AG04450 (cell line): ENCODE measurements around the gene SLC35A2. TPM values are rescaled to one million over a fixed set of nuclear protein-coding genes. Genes with fewer than 3 reads are reported as not detected.

Source experiments
- CTCF ChIA-PET: fragments of 300-600, 350-600 bp; formaldehyde crosslinking; extraction: SDS; loops from one replicate; lab custom pipeline; 2022; ENCODE audit warnings: antibody characterized with exemption, inconsistent platforms; lab: Charles Lee
- POLR2A ChIA-PET: fragments of 350-600 bp; formaldehyde crosslinking; extraction: SDS; loops from one replicate; lab custom pipeline; 2021; ENCODE audit warnings: antibody characterized with exemption, inconsistent platforms; lab: Yijun Ruan, JAX
- DNase-seq: peaks from one replicate; pipeline ENCODE4 v3.0.0-alpha.2; 2011; ENCODE audit warnings: low read depth, low spot score
- H3K27ac ChIP-seq: one replicate; pipeline ENCODE4 v1.5.1; 2012; ENCODE audit warnings: low read depth, low read length, control low read depth
- H3K27me3 ChIP-seq: one replicate; pipeline ENCODE4 v1.6.0; 2012; ENCODE audit warnings: low read length; ENCODE audit not compliant: control insufficient read depth, insufficient read depth
- H3K4me3 ChIP-seq: 2 replicates; pipeline ENCODE4 v1.5.1; 2011; ENCODE audit warnings: mild to moderate bottlenecking, low read depth, low read length, control low read depth
- H3K9me3 ChIP-seq: 2 replicates; pipeline ENCODE4 v1.5.1; 2012; ENCODE audit warnings: low read length; ENCODE audit not compliant: control insufficient read depth, insufficient read depth
- polyA plus RNA-seq: library from polyadenylated mRNA; depleted of rRNA; stranded (reverse); fragments of >200 nt; gene quantifications from 2 replicates; pipeline ENCODE4 v1.2.3, GENCODE V29; 2011
- TF ChIP-seq, protein P1 (sequence below): IDR thresholded peaks from 2 replicates; pipeline ENCODE4 v1.5.1; 2011; ENCODE audit warnings: low read depth, low read length, control low read depth, inconsistent platforms

SLC35A2 gene
- polyA plus RNA-seq, 1 experiment, result 39.2 TPM

DNA sequence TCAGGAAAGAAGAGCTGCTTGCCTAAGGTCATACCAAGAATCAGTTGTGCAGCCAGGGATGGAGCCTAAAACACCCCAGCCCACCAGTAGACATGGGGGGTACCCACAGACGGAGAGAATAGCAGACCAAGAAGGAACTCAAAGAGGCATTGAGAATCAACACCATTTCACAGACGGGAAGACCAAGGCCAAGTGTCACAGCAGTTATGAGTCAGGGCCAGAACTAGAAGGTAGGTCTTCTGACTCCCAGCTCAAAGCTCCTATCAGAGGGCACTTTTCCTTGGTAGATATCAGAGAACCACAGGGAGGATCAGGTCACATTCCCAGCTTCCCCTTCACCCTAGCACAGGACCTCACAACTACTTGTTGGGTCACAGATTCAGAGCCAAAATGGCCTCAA, 31.4 kb upstream of the SLC35A2 start:
- ChIA-PET POLR2A (no interaction called here), CTCF (no interaction called here)
- no peak for DNase-seq
- Histone ChIP-seq H3K9me3 (no peaks in the 10 kb centered on the region), H3K4me3 (no peak overlapping the region), H3K27me3 (no peaks in the 10 kb centered on the region), H3K27ac (no peak overlapping the region)
- TF ChIP-seq, protein P1, sequence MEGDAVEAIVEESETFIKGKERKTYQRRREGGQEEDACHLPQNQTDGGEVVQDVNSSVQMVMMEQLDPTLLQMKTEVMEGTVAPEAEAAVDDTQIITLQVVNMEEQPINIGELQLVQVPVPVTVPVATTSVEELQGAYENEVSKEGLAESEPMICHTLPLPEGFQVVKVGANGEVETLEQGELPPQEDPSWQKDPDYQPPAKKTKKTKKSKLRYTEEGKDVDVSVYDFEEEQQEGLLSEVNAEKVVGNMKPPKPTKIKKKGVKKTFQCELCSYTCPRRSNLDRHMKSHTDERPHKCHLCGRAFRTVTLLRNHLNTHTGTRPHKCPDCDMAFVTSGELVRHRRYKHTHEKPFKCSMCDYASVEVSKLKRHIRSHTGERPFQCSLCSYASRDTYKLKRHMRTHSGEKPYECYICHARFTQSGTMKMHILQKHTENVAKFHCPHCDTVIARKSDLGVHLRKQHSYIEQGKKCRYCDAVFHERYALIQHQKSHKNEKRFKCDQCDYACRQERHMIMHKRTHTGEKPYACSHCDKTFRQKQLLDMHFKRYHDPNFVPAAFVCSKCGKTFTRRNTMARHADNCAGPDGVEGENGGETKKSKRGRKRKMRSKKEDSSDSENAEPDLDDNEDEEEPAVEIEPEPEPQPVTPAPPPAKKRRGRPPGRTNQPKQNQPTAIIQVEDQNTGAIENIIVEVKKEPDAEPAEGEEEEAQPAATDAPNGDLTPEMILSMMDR, result no peak

GRCh38 chrX:48940404-48940955, 29.0 kb upstream of the SLC35A2 start:
- H3K27me3 ChIP-seq, result no peaks in the 10 kb centered on the region
- POLR2A ChIA-PET, result no interaction called here
- CTCF ChIA-PET, result no interaction called here
- H3K27ac ChIP-seq, result no peak overlapping the region
- H3K9me3 ChIP-seq, result no peaks in the 10 kb centered on the region
- no peak overlapping the region for H3K4me3 ChIP-seq
- TF ChIP-seq, protein P1, result no peak
- DNase-seq, result no peak

DNA sequence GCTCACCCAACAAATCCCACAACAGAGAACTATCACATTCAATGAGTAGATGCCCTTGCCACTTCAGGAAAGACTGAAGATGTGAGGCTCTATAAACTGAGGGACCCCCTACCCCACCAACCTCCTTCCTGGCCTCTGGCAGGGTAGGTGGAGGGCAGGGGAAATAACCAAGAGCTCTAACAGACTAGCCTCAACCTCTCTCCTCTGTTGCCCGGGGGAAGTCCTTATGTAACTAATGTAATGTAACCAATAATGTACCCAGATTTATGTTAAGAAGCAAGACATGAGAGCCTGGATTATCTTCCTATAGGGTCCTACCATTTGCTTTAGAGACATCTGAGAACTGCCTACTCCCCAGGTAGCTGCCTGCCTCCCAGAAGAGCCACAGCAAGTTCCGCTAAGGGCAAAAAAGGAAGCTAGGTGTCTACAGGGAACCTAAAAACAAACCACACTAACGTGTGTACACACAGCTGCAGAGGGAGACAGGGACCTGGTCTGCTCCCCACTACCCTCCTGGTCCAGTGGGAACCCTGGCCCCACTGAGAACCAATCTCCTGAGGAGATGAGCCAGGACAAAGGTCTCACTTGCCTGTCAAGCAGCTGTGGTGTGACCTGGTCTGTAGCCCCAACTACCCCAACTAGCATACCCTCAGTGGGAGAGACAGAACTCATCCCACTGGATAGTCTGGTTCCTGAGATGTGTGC, 28.2 kb upstream of the SLC35A2 start:
- Histone ChIP-seq H3K4me3 (no peak overlapping the region), H3K9me3 (no peaks in the 10 kb centered on the region), H3K27ac (no peak overlapping the region), H3K27me3 (no peaks in the 10 kb centered on the region)
- DNase-seq, result no peak
- CTCF ChIA-PET, result no interaction called here
- POLR2A ChIA-PET, result no interaction called here
- TF ChIP-seq, protein P1, result no peak

GRCh38 chrX:48938721-48939425, 27.4 kb upstream of the SLC35A2 start:
- H3K27ac ChIP-seq, result no peak overlapping the region
- no peaks in the 10 kb centered on the region for H3K27me3 ChIP-seq
- ChIA-PET POLR2A (interaction anchor here (0.6 kb wide), 2 partner anchors 27 to 202 kb away, joined by 3 read pairs; no protein-coding TSS in a partner anchor), CTCF (no interaction called here)
- TF ChIP-seq, protein P1, result no peak
- H3K4me3 ChIP-seq, result no peak overlapping the region
- DNase-seq, result no peak
- no peaks in the 10 kb centered on the region for H3K9me3 ChIP-seq
